Nephron progenitor cell (in vitro differentiated cells): ENCODE data around the gene NAIF1.
A peak's percentile ranks its signal among the peaks of the same experiment; 100 is the strongest.

Experiments used
- DNase-seq: peaks from one replicate; pipeline ENCODE4 v3.0.0; 2021
- H3K27ac Mint-ChIP-seq: 2 replicates; pipeline ENCODE4 v1.8.0; 2021; ENCODE audit warnings: mild to moderate bottlenecking, moderate library complexity, mixed read lengths
- H3K27me3 Mint-ChIP-seq: 2 replicates; pipeline ENCODE4 v1.8.0; 2021; ENCODE audit warnings: mild to moderate bottlenecking, low read depth, mixed read lengths; ENCODE audit not compliant: poor library complexity
- H3K36me3 Mint-ChIP-seq: 2 replicates; pipeline ENCODE4 v1.8.0; 2021; ENCODE audit warnings: low read depth, mixed read lengths
- H3K4me1 Mint-ChIP-seq: 2 replicates; pipeline ENCODE4 v1.8.0; 2021; ENCODE audit warnings: mixed read lengths
- H3K4me3 Mint-ChIP-seq: 2 replicates; pipeline ENCODE4 v1.8.0; 2021; ENCODE audit warnings: mild to moderate bottlenecking, moderate library complexity, mixed read lengths
- H3K9me3 Mint-ChIP-seq: 2 replicates; pipeline ENCODE4 v1.8.0; 2021; ENCODE audit warnings: mild to moderate bottlenecking, moderate library complexity, mixed read lengths
- CTCF ChIP-seq: fragments of 200-600 bp; sonication (generic); IDR thresholded peaks from 2 replicates; pipeline ENCODE4 v1.5.0; 2021; ENCODE audit warnings: antibody characterized with exemption

The NAIF1 gene

GRCh38 chr9:128106940-128107467, 39.9 kb upstream of the NAIF1 start:
- peaks cover 21% of the 10 kb centered on the region for H3K36me3 Mint-ChIP-seq
- no peak for TF ChIP-seq CTCF
- no peak for DNase-seq
- H3K27me3 Mint-ChIP-seq, result peaks cover 4% of the 10 kb centered on the region
- no peaks in the 10 kb centered on the region for H3K9me3 Mint-ChIP-seq
- H3K4me3 Mint-ChIP-seq, result no peak overlapping the region
- peak overlapping the region; percentile 80 for H3K27ac Mint-ChIP-seq
- H3K4me1 Mint-ChIP-seq, result peaks cover 56% of the 10 kb centered on the region

DNA sequence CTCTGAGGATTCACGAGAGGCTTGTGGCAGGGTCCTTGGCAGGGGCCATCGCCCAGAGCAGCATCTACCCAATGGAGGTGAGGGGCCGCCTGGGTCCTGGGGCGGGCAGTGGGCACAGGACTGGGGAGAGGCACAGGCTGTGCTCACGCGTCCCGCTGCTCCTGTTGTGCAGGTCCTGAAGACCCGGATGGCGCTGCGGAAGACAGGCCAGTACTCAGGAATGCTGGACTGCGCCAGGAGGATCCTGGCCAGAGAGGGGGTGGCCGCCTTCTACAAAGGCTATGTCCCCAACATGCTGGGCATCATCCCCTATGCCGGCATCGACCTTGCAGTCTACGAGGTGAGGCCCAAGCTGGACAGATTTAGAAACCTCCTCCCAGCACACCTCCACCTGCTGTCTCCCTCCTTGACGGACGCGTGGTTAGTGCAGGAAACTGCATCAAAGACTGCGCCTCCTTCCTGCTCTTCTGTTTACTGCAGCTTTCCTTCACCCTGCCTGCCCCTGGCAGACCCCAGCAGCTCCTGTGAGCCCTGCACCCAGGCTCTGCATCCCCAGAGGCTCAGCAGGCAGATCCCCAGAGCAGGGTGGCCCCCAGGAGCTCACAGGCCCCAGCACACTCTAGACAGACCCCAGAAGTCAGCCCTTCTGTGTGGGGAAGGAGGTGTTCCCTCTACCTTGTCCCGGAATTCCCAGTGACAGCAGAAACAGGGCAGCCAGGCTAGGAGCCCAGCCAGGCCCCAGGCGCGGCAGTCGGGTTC, 39.2 kb upstream of the NAIF1 start:
- DNase-seq, result no peak
- peak overlapping the region; percentile 80 for H3K27ac Mint-ChIP-seq
- peaks cover 62% of the 10 kb centered on the region for H3K4me1 Mint-ChIP-seq
- TF ChIP-seq CTCF, result no peak
- H3K27me3 Mint-ChIP-seq, result peaks cover 4% of the 10 kb centered on the region
- H3K9me3 Mint-ChIP-seq, result no peaks in the 10 kb centered on the region
- H3K4me3 Mint-ChIP-seq, result no peak overlapping the region
- H3K36me3 Mint-ChIP-seq, result peaks cover 21% of the 10 kb centered on the region

- TF ChIP-seq CTCF, result no peak
- H3K9me3 Mint-ChIP-seq, result no peaks in the 10 kb centered on the region
- peaks cover 66% of the 10 kb centered on the region for H3K4me1 Mint-ChIP-seq
- DNase-seq, result no peak
- H3K4me3 Mint-ChIP-seq, result no peak overlapping the region
- no peak overlapping the region for H3K27ac Mint-ChIP-seq
- H3K36me3 Mint-ChIP-seq, result peaks cover 21% of the 10 kb centered on the region
- H3K27me3 Mint-ChIP-seq, result peaks cover 4% of the 10 kb centered on the region
Observed at GRCh38 chr9:128105538-128106175, 38.5 kb upstream of the NAIF1 start.

- Mint-ChIP-seq H3K27ac (no peak overlapping the region), H3K9me3 (no peaks in the 10 kb centered on the region), H3K4me3 (no peak overlapping the region), H3K4me1 (peaks cover 68% of the 10 kb centered on the region), H3K27me3 (no peaks in the 10 kb centered on the region), H3K36me3 (peaks cover 16% of the 10 kb centered on the region)
- DNase-seq, result no peak
- no peak for TF ChIP-seq CTCF
Observed at GRCh38 chr9:128104171-128104618, 37.1 kb upstream of the NAIF1 start.

GRCh38 chr9:128103589-128103962, 36.5 kb upstream of the NAIF1 start:
- no peak overlapping the region for H3K4me3 Mint-ChIP-seq
- TF ChIP-seq CTCF, result peak; percentile 23
- H3K27ac Mint-ChIP-seq, result peak overlapping the region; percentile 82
- H3K4me1 Mint-ChIP-seq, result peaks cover 68% of the 10 kb centered on the region
- H3K27me3 Mint-ChIP-seq, result no peaks in the 10 kb centered on the region
- H3K36me3 Mint-ChIP-seq, result peaks cover 16% of the 10 kb centered on the region
- H3K9me3 Mint-ChIP-seq, result no peaks in the 10 kb centered on the region
- DNase-seq, result no peak
